ENCODE results near the gene PHACTR3. TPM values are rescaled to one million over a fixed set of nuclear protein-coding genes. Genes with fewer than 3 reads are reported as not detected.
A peak's percentile ranks its signal among the peaks of the same experiment; 100 is the strongest.

The PHACTR3 gene
- total and polyA plus RNA-seq, 2 experiments from 2014 or later = 0.45 to 0.61 TPM

DNA sequence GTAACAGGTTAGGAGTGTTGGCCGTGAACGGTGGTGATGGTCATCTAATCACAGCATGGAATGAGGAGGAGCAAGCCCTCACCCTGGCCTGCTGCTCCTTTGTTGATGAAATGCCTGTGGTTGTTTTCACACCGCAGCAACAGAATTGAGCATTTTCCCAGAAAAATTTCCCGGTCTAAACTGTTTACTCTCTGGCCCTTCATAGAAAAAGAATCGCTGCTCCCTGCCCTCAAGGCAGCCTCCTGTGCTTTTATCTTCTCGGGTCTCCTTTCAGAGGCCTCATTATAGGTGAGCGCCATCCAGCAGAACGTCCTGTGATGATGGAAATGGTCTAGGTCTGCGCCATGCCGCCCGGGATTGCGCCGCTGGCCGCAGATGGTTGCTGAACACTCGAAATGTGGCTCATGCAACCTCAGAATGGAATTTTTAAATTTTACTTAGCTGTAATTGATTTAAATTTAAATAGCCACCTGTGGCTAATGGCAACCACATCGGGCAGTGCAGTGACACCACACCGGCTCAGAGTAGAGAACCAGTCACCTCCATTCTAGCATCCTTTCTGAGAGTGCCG, 30.2 kb downstream of the PHACTR3 start:
- TF ChIP-seq CREB1 (CRISPR knock-in tag; IDR thresholded peaks at IDR 0.05; ENCODE audit: low read depth) (no peak), JUNB (IDR thresholded peaks at IDR 0.05; ENCODE audit: unreplicated experiment) (no peak), POLR2AphosphoS5 (IDR thresholded peaks at IDR 0.05; ENCODE audit: low read depth) (no peak), EZH2 (IDR thresholded peaks at IDR 0.05; ENCODE audit: low read depth, unreplicated experiment) (no peak), ZNF114 (CRISPR knock-in tag; IDR thresholded peaks at IDR 0.05) (no peak), ZNF331 (CRISPR knock-in tag; IDR thresholded peaks at IDR 0.05; ENCODE audit: low read depth) (no peak)
- TF ChIP-seq, protein P1, sequence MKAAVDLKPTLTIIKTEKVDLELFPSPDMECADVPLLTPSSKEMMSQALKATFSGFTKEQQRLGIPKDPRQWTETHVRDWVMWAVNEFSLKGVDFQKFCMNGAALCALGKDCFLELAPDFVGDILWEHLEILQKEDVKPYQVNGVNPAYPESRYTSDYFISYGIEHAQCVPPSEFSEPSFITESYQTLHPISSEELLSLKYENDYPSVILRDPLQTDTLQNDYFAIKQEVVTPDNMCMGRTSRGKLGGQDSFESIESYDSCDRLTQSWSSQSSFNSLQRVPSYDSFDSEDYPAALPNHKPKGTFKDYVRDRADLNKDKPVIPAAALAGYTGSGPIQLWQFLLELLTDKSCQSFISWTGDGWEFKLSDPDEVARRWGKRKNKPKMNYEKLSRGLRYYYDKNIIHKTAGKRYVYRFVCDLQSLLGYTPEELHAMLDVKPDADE (IDR thresholded peaks at IDR 0.05) = no peak
- TF ChIP-seq, protein P2, sequence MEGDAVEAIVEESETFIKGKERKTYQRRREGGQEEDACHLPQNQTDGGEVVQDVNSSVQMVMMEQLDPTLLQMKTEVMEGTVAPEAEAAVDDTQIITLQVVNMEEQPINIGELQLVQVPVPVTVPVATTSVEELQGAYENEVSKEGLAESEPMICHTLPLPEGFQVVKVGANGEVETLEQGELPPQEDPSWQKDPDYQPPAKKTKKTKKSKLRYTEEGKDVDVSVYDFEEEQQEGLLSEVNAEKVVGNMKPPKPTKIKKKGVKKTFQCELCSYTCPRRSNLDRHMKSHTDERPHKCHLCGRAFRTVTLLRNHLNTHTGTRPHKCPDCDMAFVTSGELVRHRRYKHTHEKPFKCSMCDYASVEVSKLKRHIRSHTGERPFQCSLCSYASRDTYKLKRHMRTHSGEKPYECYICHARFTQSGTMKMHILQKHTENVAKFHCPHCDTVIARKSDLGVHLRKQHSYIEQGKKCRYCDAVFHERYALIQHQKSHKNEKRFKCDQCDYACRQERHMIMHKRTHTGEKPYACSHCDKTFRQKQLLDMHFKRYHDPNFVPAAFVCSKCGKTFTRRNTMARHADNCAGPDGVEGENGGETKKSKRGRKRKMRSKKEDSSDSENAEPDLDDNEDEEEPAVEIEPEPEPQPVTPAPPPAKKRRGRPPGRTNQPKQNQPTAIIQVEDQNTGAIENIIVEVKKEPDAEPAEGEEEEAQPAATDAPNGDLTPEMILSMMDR (conservative IDR thresholded peaks at IDR 0.05; ENCODE audit: low read depth in 2 of 2) = no peak
- no peak overlapping the region for H3K4me2 ChIP-seq
- H3K9me2 ChIP-seq (ENCODE audit: insufficient read depth) = no peaks in the 10 kb centered on the region
- no peaks in the 10 kb centered on the region for H3K27me3 ChIP-seq (ENCODE audit: insufficient read depth)
- Mint-ChIP-seq H3K27ac (no peak overlapping the region), H3K27me3 (ENCODE audit: insufficient read depth, low read depth, poor library complexity) (peaks cover 25% of the 10 kb centered on the region), H3K36me3 (ENCODE audit: low read depth) (no peaks in the 10 kb centered on the region; the same call in 2 of the 3 replicates), H3K9me3 (0 out of 3 replicates have a peak, but pooled peaks cover under 1% of the 10 kb centered on the region), H3K4me3 (no peak overlapping the region), H3K4me1 (peaks cover 2% of the 10 kb centered on the region; the same call in 1 of the 3 replicates)
- H3K36me3 ChIP-seq (ENCODE audit: insufficient read depth) = no peaks in the 10 kb centered on the region
- no peak overlapping the region for H3K4me3 ChIP-seq
- H3K79me2 ChIP-seq (replicated peaks; ENCODE audit: insufficient read depth) = no peaks in the 10 kb centered on the region
- no peak overlapping the region for H3K27ac ChIP-seq (ENCODE audit: low read depth)
- H4K20me1 ChIP-seq (replicated peaks; ENCODE audit: insufficient read depth) = no peaks in the 10 kb centered on the region
- ATAC-seq = peak; percentile 34; the same call in 1 of the 3 replicates
- DNase-seq (ENCODE audit: low spot score) = no peak
- H3F3A ChIP-seq (replicated peaks; ENCODE audit: low read depth) = no peaks in the 10 kb centered on the region
- peak overlapping the region; percentile 75; the same call in 1 of the 2 replicates for H2AFZ ChIP-seq
- no peaks in the 10 kb centered on the region for H3K4me1 ChIP-seq (ENCODE audit: insufficient read depth)

DNA sequence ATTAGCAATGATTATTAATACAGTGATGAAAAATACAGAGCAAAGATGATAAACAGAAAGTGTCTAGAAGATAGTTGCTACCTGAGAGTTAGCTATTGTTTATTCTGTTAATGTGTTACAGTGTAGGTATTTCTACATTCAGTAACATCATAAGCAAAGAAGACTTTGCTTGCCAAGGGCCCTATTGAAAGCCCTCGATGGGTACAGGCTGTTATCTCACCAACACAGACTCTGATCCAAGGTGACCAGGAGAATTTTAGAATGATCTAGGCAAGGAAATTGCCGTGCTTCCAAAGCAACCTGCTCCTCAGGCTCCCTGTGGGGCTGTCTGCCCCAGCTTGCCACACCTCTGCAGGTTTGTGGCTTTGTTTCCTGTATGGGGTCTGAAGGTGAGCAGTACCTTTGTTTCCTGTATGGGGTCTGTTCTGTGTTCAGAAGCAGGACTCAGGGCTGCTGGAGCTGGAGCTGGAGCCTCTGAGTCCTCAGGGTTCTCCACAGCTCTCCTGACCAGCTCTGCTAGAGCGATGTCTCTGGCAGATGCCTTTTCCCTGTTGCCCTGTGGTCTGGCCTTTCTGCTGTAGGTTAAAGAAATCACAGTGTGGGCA, 32.5 kb downstream of the PHACTR3 start:
- Histone ChIP-seq H3F3A (replicated peaks; ENCODE audit: low read depth) (no peaks in the 10 kb centered on the region), H2AFZ (no peak overlapping the region), H3K36me3 (ENCODE audit: insufficient read depth) (no peaks in the 10 kb centered on the region), H3K4me1 (ENCODE audit: insufficient read depth) (no peaks in the 10 kb centered on the region), H3K4me2 (no peak overlapping the region), H3K4me3 (no peak overlapping the region), H3K27me3 (ENCODE audit: insufficient read depth) (no peaks in the 10 kb centered on the region), H3K27ac (ENCODE audit: low read depth) (no peak overlapping the region), H3K9me2 (ENCODE audit: insufficient read depth) (no peaks in the 10 kb centered on the region), H4K20me1 (replicated peaks; ENCODE audit: insufficient read depth) (no peaks in the 10 kb centered on the region), H3K79me2 (replicated peaks; ENCODE audit: insufficient read depth) (no peaks in the 10 kb centered on the region)
- TF ChIP-seq ZNF114 (CRISPR knock-in tag; IDR thresholded peaks at IDR 0.05) (no peak), ZNF331 (CRISPR knock-in tag; IDR thresholded peaks at IDR 0.05; ENCODE audit: low read depth) (no peak), POLR2AphosphoS5 (IDR thresholded peaks at IDR 0.05; ENCODE audit: low read depth) (no peak), EZH2 (IDR thresholded peaks at IDR 0.05; ENCODE audit: low read depth, unreplicated experiment) (no peak)
- TF ChIP-seq, protein P3, sequence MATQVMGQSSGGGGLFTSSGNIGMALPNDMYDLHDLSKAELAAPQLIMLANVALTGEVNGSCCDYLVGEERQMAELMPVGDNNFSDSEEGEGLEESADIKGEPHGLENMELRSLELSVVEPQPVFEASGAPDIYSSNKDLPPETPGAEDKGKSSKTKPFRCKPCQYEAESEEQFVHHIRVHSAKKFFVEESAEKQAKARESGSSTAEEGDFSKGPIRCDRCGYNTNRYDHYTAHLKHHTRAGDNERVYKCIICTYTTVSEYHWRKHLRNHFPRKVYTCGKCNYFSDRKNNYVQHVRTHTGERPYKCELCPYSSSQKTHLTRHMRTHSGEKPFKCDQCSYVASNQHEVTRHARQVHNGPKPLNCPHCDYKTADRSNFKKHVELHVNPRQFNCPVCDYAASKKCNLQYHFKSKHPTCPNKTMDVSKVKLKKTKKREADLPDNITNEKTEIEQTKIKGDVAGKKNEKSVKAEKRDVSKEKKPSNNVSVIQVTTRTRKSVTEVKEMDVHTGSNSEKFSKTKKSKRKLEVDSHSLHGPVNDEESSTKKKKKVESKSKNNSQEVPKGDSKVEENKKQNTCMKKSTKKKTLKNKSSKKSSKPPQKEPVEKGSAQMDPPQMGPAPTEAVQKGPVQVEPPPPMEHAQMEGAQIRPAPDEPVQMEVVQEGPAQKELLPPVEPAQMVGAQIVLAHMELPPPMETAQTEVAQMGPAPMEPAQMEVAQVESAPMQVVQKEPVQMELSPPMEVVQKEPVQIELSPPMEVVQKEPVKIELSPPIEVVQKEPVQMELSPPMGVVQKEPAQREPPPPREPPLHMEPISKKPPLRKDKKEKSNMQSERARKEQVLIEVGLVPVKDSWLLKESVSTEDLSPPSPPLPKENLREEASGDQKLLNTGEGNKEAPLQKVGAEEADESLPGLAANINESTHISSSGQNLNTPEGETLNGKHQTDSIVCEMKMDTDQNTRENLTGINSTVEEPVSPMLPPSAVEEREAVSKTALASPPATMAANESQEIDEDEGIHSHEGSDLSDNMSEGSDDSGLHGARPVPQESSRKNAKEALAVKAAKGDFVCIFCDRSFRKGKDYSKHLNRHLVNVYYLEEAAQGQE (IDR thresholded peaks at IDR 0.05; ENCODE audit: unreplicated experiment) = no peak
- Mint-ChIP-seq H3K4me1 (peaks cover 2% of the 10 kb centered on the region; the same call in 1 of the 3 replicates), H3K27ac (no peak overlapping the region), H3K4me3 (no peak overlapping the region), H3K27me3 (ENCODE audit: insufficient read depth, low read depth, poor library complexity) (peaks cover 18% of the 10 kb centered on the region), H3K36me3 (ENCODE audit: low read depth) (no peaks in the 10 kb centered on the region), H3K9me3 (0 out of 3 replicates have a peak, but pooled peaks cover 3% of the 10 kb centered on the region)
- DNase-seq (ENCODE audit: low spot score) (no peak), ATAC-seq (no peak)
